A673 (cell line): ENCODE data around the gene C10orf62. TPM values are rescaled to one million over a fixed set of nuclear protein-coding genes. Genes with fewer than 3 reads are reported as not detected.

Experiments used
- BruUV-seq: library from RNA; stranded (reverse); fragments of 400-500 nt; replicated peaks from 2 replicates; lab custom pipeline; 2021; lab: Mats Ljungman, UMichigan
- CTCF ChIA-PET: fragments of 300-600 bp; sonication (Branson Sonifier 250); formaldehyde crosslinking; loops from one replicate; lab custom pipeline; 2022; ENCODE audit warnings: antibody characterized with exemption; lab: Charles Lee
- POLR2A ChIA-PET: fragments of 300-600 bp; sonication (Branson Sonifier 250); formaldehyde crosslinking; loops from one replicate; lab custom pipeline; 2022; ENCODE audit warnings: antibody characterized with exemption; ENCODE audit not compliant: low non-redundant PET; lab: Charles Lee
- DNase-seq: peaks from one replicate; pipeline ENCODE4 v3.0.0-alpha.2; 2015; ENCODE audit warnings: low spot score
- H3K27ac ChIP-seq: fragments of 200-600 bp; sonication (generic); 2 replicates; pipeline ENCODE4 v1.5.1; 2016; ENCODE audit warnings: mixed run types, low read depth, mild to moderate bottlenecking, mixed read lengths, antibody characterized with exemption, low read length; ENCODE audit not compliant: poor library complexity, severe bottlenecking
- H3K27me3 ChIP-seq: fragments of 200-600 bp; sonication (generic); replicated peaks from 2 replicates; pipeline ENCODE4 v1.6.1; 2017; ENCODE audit warnings: mixed run types, low read depth, mild to moderate bottlenecking, mixed read lengths, antibody characterized with exemption, low read length; ENCODE audit not compliant: insufficient read depth, poor library complexity
- H3K36me3 ChIP-seq: fragments of 200-600 bp; sonication (generic); 2 replicates; pipeline ENCODE4 v1.6.1; 2016; ENCODE audit warnings: mixed run types, mild to moderate bottlenecking, mixed read lengths, antibody characterized with exemption, low read length; ENCODE audit not compliant: insufficient read depth, poor library complexity, severe bottlenecking
- H3K4me1 ChIP-seq: fragments of 200-600 bp; sonication (generic); 2 replicates; pipeline ENCODE4 v1.6.1; 2017; ENCODE audit warnings: mixed run types, mild to moderate bottlenecking, mixed read lengths, antibody characterized with exemption, low read length; ENCODE audit not compliant: insufficient read depth, poor library complexity, severe bottlenecking
- H3K4me3 ChIP-seq: fragments of 200-600 bp; sonication (generic); 2 replicates; pipeline ENCODE4 v1.5.1; 2016; ENCODE audit warnings: low read depth, mixed run types, mild to moderate bottlenecking, mixed read lengths, low read length; ENCODE audit not compliant: poor library complexity, severe bottlenecking
- H3K9me3 ChIP-seq: fragments of 200-600 bp; sonication (generic); 2 replicates; pipeline ENCODE4 v1.6.1; 2016; ENCODE audit warnings: mixed run types, low read depth, mild to moderate bottlenecking, mixed read lengths, antibody characterized with exemption, low read length; ENCODE audit not compliant: poor library complexity, severe bottlenecking
- CTCF ChIP-seq: fragments of 300-800, 200-600 bp; sonication (generic); conservative IDR thresholded peaks from 2 replicates; pipeline ENCODE4 v1.5.1; 2017; ENCODE audit warnings: low read depth, mild to moderate bottlenecking, antibody characterized with exemption, low read length, moderate library complexity, mixed read lengths
- EZH2 ChIP-seq: fragments of 200-600 bp; sonication (generic); IDR thresholded peaks from 2 replicates; pipeline ENCODE4 v1.6.1; 2017; ENCODE audit warnings: borderline replicate concordance, low read depth, mild to moderate bottlenecking, mixed read lengths, antibody characterized with exemption, low read length; ENCODE audit not compliant: poor library complexity, severe bottlenecking
- intact Hi-C: fragments of 100-400 bp; cut with micrococcal nuclease; formaldehyde crosslinking; loops from one replicate; pipeline ENCODE4 v1.10.0; 2022; ENCODE audit not compliant: unreplicated experiment
- total RNA-seq: library from RNA; stranded (reverse); gene quantifications from 2 replicates; pipeline ENCODE4 v1.2.3, GENCODE V29; 2021

The C10orf62 gene
- total RNA-seq, 1 experiment from 2014 or later: not detected

- H3K4me1 ChIP-seq: no peaks in the 10 kb centered on the region
- H3K9me3 ChIP-seq: no peaks in the 10 kb centered on the region
- no TSS peak for BruUV-seq
- DNase-seq: no peak
- intact Hi-C loops: no loop called here
- no peak overlapping the region for H3K4me3 ChIP-seq
- TF ChIP-seq CTCF: no peak
- TF ChIP-seq EZH2: no peak
- ChIA-PET CTCF (no interaction called here), POLR2A (no interaction called here)
- no peaks in the 10 kb centered on the region for H3K36me3 ChIP-seq
- H3K27ac ChIP-seq: no peak overlapping the region
- H3K27me3 ChIP-seq: no peaks in the 10 kb centered on the region
These were observed 694 bp downstream of the C10orf62 start for GRCh38 chr10:97590082-97590747.

DNA sequence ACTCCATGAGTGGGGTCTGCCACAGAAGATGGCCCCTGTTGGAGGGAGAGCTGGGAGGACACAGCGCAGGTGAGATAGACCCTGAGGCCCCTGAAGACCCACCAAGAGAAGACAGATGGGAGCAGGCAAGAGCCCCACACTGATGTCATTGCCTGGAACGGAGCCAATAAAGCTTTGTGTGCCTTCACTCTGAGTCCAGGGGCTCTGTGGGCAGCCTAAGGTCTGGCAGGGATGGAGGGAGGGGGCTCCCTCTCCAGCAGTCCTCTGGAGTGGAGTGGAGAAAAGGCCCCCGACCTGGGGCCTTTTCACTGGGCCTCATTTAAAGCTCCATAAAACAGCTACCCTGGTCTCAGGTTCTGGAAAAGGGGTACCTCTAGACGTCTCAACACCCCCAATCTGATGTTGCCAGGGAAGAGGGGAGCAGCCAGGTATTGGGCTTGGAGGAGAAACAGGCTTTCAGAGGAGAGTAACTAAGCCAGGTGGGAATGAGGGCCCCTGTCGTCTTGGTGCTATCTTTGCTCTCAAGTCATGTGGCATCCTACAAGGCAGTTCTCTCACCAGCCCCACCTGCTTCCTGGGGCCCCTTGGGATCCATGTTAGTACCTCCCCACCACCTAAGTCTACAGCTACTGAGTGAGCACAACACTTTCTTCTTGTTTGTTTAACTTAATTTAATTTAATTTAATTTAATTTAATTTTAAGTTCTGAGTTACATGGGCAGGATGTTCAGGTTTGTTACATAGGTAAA lies 1.4 kb downstream of the C10orf62 start:
- intact Hi-C loops: no loop called here
- ChIA-PET POLR2A (no interaction called here), CTCF (no interaction called here)
- DNase-seq: no peak
- H3K36me3 ChIP-seq: no peaks in the 10 kb centered on the region
- TF ChIP-seq CTCF: no peak
- TF ChIP-seq EZH2: no peak
- BruUV-seq: no TSS peak
- no peak overlapping the region for H3K27ac ChIP-seq
- no peak overlapping the region for H3K4me3 ChIP-seq
- no peaks in the 10 kb centered on the region for H3K4me1 ChIP-seq
- H3K9me3 ChIP-seq: no peaks in the 10 kb centered on the region
- H3K27me3 ChIP-seq: no peaks in the 10 kb centered on the region

- no peaks in the 10 kb centered on the region for H3K36me3 ChIP-seq
- H3K4me1 ChIP-seq: no peaks in the 10 kb centered on the region
- POLR2A ChIA-PET: no interaction called here
- no peak overlapping the region for H3K27ac ChIP-seq
- H3K9me3 ChIP-seq: no peaks in the 10 kb centered on the region
- intact Hi-C loops: no loop called here
- no peaks in the 10 kb centered on the region for H3K27me3 ChIP-seq
- CTCF ChIA-PET: no interaction called here
- H3K4me3 ChIP-seq: no peak overlapping the region
- no TSS peak for BruUV-seq
- TF ChIP-seq EZH2 (no peak), CTCF (no peak)
- DNase-seq: no peak
These were observed 3.9 kb downstream of the C10orf62 start for GRCh38 chr10:97593421-97593820.
